Prostate gland (tissue), 2 donors: Measurements from ENCODE around the gene SLC22A17.

Experiments used
- CTCF ChIP-seq, 4 experiments: fragments of 200-600 bp in 2 of 4; fragments of 450-650 bp in 2 of 4; sonication (generic) in 2 of 4; IDR thresholded peaks; 1 replicate in 3 of 4; 2 replicates in 1 of 4; pipeline ENCODE4 v1.5.1; 2016 to 2019; ENCODE audit warnings: antibody characterized with exemption in 4 of 4, mild to moderate bottlenecking in 2 of 4, moderate library complexity in 2 of 4
- POLR2A ChIP-seq: fragments of 450-650 bp; IDR thresholded peaks from one replicate; pipeline ENCODE4 v1.6.1; 2016; ENCODE audit warnings: antibody characterized with exemption, mild to moderate bottlenecking

GRCh38 chr14:23375527-23376251 lies 23.0 kb upstream of the SLC22A17 start:
- TF ChIP-seq CTCF (IDR thresholded peaks at IDR 0.05) (no peak), POLR2A (no peak)
